RPMI8226 (cell line): ENCODE data around the gene ARID2.

Experiments
- DNase-seq: peaks from one replicate; pipeline ENCODE4 v3.0.0-alpha.2; 2015

Gene ARID2

DNA sequence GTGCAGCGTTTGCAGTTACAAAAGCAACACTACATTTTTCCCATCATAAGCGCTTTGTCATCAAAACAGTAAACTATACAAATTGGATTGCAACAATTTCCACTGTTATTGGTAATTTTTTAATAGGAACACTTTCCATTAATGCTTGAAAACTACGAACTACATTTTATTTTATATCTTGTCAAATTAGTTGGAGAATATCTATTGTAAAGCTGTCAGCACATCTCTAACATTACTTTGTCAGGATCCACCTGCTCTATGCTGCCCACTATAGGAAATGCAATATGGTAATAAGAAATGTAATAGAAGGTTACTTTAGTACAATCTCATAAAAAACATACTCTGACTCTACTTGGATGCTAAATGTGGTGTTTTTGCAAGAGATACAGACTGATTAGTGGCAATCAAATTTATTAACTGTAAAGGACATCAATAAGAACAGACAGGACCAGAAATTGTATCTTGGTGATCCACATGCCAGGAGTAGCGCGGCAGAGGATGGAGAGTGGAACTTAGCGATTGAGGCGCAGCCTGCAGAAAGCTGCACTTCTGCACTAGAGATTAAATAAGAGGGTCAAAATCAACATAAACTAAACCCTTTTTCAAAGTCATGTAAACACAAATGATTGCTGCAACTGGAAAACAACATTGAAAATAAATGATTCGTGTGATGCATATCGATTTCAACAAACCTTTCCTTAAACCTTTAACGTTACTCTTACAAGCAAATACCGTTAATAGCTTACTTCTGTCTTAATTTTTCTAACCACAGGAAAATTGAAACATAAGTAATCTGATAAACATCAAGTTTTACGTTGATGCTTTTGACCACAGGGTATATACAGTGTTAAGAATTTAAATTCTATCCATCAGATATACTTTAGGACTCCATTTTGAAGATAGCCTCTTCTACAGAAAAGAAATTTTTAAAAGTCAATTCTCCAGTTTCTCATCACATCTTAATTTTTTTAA, 3.6 kb upstream of the ARID2 start:
- DNase-seq = peak; percentile 58

GRCh38 chr12:45726603-45727300, 2.8 kb upstream of the ARID2 start:
- DNase-seq = peak; percentile 44

DNA sequence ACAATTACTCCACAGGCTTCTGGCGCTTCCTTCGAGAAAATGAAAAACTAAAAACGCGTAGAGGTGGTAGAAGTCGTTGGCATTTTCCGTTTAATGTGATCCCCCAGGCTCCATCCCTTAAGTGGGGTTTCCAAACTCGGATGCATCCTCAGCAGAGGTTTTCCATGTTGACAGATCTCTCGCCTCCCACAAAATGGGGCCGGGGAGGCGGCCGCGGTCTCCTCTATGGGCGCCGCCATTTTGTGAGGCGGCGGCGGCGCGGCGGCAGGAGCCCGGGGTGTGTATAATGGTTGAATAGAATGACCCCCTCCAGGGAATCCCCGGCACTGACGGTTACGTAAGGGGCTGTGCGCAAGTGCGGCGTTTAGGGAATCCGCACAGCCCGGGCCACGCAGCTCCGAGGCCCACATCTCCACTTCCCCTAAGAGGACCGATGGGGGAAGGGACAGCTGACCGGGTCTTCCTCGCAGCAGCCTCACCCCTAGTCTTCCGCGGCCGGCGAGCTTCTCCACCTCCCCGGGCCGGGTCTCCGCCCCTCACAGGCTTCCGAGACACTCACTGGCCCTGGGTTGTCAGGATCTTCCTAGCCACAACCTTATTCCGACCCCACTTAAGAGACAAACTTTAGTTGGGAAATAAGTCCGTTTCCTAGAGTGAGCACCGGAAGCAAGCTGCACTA, 2.1 kb upstream of the ARID2 start:
- peak; percentile 98 for DNase-seq

GRCh38 chr12:45727980-45728629, 1.4 kb upstream of the ARID2 start:
- no peak for DNase-seq

GRCh38 chr12:45728630-45729232, 775 bp upstream of the ARID2 start:
- DNase-seq = peak; percentile 96

DNA sequence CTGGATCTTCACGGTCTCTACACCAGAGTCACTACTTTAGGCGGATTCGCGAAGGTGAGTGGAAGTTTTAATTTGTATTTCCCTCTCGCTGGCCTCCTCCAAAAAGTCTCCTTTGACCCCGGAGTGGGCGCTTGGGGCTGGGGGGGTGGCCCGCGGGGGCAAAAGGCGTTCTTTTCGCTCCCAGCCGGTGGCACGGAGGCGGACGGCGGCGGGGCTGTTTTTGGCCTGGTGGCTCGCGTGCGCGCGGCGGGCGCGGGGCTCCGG, 510 bp downstream of the ARID2 start:
- DNase-seq = no peak

DNA sequence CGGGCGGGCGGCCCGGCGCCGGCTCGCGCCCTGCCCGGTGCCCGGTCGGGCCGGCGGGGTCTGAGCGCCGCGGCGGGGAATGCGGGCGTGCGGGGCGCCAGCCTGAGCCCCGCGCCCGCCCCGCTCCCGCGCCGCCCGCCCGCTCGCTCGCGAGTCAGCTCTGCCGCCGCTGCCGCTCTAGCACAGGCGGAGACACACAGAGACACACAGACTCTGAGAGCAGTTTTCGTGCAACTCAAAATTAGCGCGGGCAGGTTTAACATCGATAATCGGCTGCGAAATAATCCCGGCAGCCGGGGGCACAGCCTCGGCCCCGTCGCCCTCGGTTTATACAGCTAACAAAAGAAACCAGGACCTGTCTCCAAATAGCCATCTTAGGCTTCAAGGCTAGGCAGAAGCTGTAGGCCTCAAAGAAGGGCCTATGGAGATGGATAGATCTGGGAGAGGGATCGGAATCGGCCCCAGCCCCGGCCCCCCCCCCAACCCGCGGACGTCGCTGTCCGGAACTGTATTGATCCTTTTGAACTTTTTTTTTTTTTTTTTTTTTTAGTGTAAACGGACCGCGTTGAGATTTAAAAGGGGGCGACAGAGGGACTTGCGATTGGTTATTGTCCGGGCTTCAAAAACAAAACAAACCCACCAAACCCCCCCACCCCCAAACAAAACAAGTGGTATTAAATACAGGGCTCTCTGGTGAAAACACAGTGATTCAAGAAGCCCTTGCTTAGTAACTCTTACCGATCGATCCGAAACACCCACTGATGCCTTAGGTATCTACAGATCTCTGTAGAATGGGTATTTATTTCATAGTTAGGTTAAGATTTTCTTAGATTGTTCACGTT, 1.1 kb downstream of the ARID2 start:
- peak; percentile 72 for DNase-seq

- peak; percentile 15 for DNase-seq
Measured at GRCh38 chr12:45731190-45731775, 1.8 kb downstream of the ARID2 start.

DNA sequence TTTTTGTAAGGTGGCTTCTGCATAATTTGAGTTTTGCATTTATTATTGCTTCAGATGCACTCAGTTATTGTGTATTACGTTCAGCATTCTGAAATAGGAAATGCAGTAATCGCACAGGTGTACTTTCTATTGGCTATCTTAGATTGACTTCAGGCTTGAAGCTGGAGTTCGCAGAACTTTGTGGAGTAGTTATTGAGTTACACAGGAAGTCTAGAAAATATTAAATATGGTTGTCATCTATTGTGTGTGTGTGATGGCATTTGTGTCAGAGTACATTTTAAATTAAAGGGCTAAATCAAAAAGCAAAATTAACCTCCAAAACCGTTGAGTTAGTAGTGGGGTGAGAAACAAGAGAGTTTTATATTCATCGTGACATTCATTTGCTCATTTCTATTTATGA, 2.7 kb downstream of the ARID2 start:
- DNase-seq = peak; percentile 73

DNA sequence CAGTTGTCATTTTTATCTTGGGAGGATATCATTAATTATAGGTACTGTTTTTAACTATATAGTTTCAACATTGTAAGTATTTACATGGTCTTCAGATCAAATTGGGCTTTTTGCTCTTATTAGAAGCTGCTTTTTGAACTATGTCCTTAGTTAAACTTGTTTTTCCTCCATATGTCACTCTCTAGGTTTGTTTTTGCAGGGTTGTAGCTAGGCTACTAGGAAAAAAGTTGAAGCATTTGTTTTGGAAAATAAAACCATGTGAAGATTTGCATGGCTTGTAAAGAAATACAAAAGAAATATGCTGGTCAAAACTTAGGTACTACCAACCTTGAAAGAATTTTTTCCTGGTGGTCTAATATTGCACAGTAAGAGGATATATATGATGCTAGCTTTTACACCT, 3.4 kb downstream of the ARID2 start:
- DNase-seq = no peak

- DNase-seq = peak; percentile 89
Measured at GRCh38 chr12:45737638-45738037, 8.1 kb downstream of the ARID2 start.

DNA sequence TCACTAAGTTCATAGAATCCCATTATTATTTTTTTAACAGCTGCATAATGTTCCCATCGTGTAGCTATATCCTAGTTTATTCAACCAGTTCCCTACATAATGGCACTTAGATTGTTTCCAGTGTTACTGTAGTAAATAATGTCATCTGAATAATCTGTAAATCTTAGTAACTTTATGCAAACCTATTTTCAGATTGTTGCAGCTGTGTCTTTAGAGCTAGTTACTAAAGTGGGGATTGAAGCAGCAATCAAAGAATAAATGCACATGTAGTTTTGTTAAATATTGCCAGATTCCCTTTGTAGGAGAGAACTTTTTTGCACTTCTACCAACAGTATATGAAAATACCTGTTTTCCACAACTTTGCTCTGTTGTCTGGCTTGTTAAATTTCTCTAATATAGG, 13.1 kb downstream of the ARID2 start:
- DNase-seq = no peak

GRCh38 chr12:45743247-45743646, 13.7 kb downstream of the ARID2 start:
- DNase-seq = no peak

DNA sequence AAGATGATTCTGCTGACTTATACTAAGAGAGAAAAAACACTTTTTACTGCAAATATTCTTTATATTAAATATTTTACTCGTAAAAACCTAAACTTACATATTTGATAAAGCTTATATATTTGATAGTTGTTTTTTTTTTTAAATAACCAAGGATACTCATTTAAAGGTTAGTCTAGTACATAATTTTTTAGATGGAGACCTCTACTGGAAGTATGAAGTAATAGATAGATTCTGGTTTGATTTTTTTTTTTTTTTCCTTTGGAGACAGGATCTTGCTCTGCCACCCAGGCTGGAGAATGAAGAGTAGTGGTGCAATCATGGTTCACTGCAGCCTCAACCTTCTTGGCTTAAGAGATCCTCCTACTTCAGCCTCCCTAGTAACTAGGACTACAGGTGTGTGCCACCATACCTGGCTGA, 16.4 kb downstream of the ARID2 start:
- no peak for DNase-seq

DNA sequence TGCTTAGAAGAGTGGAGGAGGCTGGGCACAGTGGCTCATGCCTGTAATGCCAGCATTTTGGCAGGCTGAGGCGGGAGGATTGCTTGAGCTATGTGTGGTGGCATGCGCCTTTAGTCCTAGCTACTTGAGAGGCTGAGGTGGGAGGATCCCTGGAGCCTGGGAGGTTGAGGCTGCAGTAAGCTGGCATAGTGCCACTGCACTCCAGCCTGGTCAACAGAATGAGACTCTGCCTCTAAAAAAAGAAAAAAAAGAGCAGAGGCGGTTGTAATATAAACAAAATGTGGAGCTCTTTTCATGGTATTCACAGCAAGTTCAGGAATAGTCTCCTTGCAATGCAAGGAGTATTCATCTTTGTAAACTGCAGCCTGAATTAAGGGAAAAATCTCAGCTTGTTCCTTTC, 27.2 kb downstream of the ARID2 start:
- no peak for DNase-seq

DNA sequence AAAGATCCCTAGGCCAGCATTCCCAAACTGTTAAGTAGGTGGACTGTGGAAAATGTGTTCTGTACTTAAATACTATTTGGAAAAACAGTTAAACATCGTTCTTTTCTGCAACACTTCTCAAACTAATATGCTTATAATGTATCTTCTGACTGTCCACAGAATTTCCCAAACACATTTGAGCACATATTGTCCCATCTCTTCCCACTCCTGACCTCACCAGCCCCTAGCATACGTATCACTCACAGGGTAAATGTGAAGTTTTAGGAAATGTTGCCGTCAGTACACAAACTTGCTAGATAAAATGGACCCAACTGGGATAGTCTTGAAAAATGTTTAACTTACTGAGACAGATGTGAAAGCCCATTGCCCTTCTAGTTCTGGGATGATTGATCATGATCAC, 27.7 kb downstream of the ARID2 start:
- DNase-seq = no peak

GRCh38 chr12:45760333-45760732, 30.8 kb downstream of the ARID2 start:
- DNase-seq = no peak

DNA sequence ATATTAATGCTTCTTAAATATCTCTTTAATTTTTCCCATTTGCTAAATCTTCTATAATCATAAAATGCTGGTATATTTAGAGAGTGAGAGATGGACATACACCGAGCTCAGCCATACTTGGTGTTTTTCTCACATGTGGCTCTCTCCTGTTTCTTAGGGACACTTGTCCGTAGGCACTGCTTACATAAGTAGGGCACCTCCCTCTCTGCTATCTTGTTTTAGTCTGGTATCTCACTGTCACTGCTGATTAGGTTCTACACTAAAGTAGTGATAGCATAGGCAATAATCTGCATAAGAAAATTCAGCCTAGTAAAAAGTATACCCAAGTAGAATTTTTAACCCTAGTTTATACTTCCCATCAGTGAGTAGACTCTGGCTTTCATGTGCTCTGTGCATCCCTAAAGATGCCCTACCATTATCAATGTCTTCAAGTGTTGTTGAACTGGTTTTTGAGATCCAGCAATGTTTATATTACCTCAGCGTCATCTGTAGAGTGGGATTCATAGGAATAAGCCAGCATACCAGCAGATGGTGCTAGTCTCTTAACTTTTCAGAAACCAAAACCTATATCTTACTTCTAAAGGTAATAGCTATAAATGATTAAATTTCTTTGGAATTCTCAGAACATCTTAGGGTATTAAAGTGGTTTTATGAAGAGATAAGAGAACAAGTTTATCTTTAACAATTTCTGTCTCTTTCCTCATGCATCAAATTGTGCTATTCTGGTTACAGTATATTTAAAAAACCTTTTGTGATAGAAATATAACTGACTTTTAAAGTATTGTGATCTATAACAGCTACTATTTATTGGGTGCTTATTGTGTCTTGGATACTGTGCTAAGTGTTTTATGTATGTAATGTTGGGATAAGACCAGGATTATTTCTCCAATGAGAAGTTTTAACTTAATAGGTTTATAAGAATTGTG, 32.9 kb downstream of the ARID2 start:
- DNase-seq = no peak

DNA sequence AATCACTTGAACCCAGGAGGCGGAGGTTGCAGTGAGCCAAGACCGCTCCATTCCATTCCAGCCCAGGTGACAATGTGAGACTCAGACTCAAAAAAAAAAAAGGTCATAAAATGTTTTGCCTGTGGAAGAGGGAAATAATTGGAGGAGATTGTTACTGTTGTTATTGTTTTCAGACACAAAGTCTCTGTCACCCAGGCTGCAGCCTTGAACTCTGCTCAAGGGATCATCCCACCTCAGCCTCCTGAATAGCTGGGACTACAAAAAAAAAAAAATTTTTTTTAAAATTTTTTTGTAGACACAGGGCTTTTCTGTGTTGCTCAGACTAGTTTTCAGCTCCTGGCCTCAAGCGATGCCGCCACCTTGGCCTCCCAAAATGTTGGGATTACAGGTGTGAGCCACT, 33.9 kb downstream of the ARID2 start:
- DNase-seq = no peak

DNA sequence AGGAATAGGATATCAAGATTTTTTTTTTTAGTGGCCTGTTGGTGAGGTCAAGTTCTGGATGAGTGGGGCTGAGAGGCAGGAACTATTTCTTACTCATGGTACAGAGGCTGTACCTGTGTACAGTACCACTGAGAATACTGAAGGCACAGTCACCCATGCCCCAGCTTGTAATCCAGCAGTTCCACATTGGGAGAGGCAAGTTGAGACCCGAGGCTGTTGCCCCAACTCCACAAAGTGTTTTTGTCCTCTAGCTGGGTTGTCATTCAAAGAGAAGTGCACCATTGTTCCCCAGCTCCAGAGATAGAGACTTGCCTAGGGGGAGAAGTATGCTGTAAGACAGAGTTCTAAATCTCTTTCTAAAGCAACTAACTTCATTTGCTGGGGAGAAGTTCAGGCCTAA, 38.7 kb downstream of the ARID2 start:
- DNase-seq = no peak
